Erythroblast (primary cell): ENCODE results near the gene CAPN8.

Experiments used
- GATA1 ChIP-seq: IDR thresholded peaks from 2 replicates; pipeline ENCODE4 v1.6.1; 2011; ENCODE audit warnings: low read depth, mild to moderate bottlenecking, control low read depth, low read length, moderate library complexity
- POLR2A ChIP-seq: IDR thresholded peaks from 2 replicates; pipeline ENCODE4 v1.6.1; 2011; ENCODE audit warnings: mild to moderate bottlenecking, low read length

DNA sequence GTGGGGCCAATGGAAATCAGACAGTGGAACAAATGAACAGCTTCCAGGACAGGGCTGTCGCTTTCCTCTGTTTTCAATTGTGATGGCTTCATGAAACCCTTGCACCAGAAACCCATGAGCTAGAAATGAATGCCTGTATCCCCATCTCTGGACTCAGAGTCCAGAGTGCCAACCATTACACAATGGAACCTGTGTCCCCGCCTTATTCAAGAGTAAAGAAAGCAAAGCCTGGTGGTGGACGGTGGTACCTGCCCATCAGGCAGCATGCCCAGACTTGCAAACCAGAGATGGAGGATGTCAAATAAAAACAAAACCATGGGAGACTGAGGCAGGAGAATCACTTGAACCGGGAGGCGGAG lies 42.5 kb upstream of the CAPN8 start:
- TF ChIP-seq POLR2A (no peak), GATA1 (no peak)
